ENCODE measurements around the gene CTNNA3. TPM values are rescaled to one million over a fixed set of nuclear protein-coding genes. Genes with fewer than 3 reads are reported as not detected.

CTNNA3 gene
- total RNA-seq, 3 donors from 2014 or later: not detected

GRCh38 chr10:66844176-66844942 is 851.6 kb downstream of the CTNNA3 start:
- no peak for DNase-seq
- Mint-ChIP-seq H3K27me3 (ENCODE audit: low read depth) (no peaks in the 10 kb centered on the region), H3K9me3 (peaks cover 4% of the 10 kb centered on the region), H3K36me3 (ENCODE audit: insufficient read depth) (no peaks in the 10 kb centered on the region), H3K4me1 (ENCODE audit: low read depth) (no peaks in the 10 kb centered on the region), H3K4me3 (no peak overlapping the region)
- ATAC-seq: no peak

- no peaks in the 10 kb centered on the region for H3K4me1 Mint-ChIP-seq (ENCODE audit: low read depth)
- peaks cover 4% of the 10 kb centered on the region for H3K9me3 Mint-ChIP-seq
- H3K4me3 Mint-ChIP-seq: no peak overlapping the region
- ATAC-seq (no peak), DNase-seq (no peak)
- H3K36me3 Mint-ChIP-seq (ENCODE audit: insufficient read depth): no peaks in the 10 kb centered on the region
- no peaks in the 10 kb centered on the region for H3K27me3 Mint-ChIP-seq (ENCODE audit: low read depth)
Measured at GRCh38 chr10:66843396-66843795, 852.6 kb downstream of the CTNNA3 start.

- ATAC-seq (no peak), DNase-seq (no peak)
- Mint-ChIP-seq H3K36me3 (ENCODE audit: insufficient read depth) (no peaks in the 10 kb centered on the region), H3K4me3 (no peak overlapping the region), H3K9me3 (peaks cover 4% of the 10 kb centered on the region), H3K4me1 (ENCODE audit: low read depth) (no peaks in the 10 kb centered on the region), H3K27me3 (ENCODE audit: low read depth) (no peaks in the 10 kb centered on the region)
Measured at GRCh38 chr10:66842867-66843266, 853.1 kb downstream of the CTNNA3 start.

- no peak for DNase-seq
Measured at GRCh38 chr10:66842371-66842770, 853.6 kb downstream of the CTNNA3 start.

GRCh38 chr10:66838656-66839055 is 857.3 kb downstream of the CTNNA3 start:
- Mint-ChIP-seq H3K4me1 (ENCODE audit: low read depth) (no peaks in the 10 kb centered on the region), H3K4me3 (no peak overlapping the region), H3K36me3 (ENCODE audit: insufficient read depth) (no peaks in the 10 kb centered on the region), H3K27me3 (ENCODE audit: low read depth) (no peaks in the 10 kb centered on the region), H3K9me3 (peaks cover 4% of the 10 kb centered on the region)
- no peak for ATAC-seq
- no peak for DNase-seq

More at GRCh38 chr10:66842371-66842770, 853.6 kb downstream of the CTNNA3 start:
- Mint-ChIP-seq H3K27me3 (ENCODE audit: low read depth) (no peaks in the 10 kb centered on the region), H3K9me3 (peaks cover 4% of the 10 kb centered on the region), H3K4me3 (no peak overlapping the region), H3K36me3 (ENCODE audit: insufficient read depth) (no peaks in the 10 kb centered on the region), H3K4me1 (ENCODE audit: low read depth) (no peaks in the 10 kb centered on the region)
- ATAC-seq: no peak

- Mint-ChIP-seq H3K36me3 (ENCODE audit: insufficient read depth) (no peaks in the 10 kb centered on the region), H3K4me3 (no peak overlapping the region), H3K27me3 (ENCODE audit: low read depth) (no peaks in the 10 kb centered on the region), H3K9me3 (peaks cover 4% of the 10 kb centered on the region), H3K4me1 (ENCODE audit: low read depth) (no peaks in the 10 kb centered on the region)
- ATAC-seq (no peak), DNase-seq (no peak)
Measured at GRCh38 chr10:66837990-66838389, 858.0 kb downstream of the CTNNA3 start.

- Mint-ChIP-seq H3K27me3 (ENCODE audit: low read depth) (no peaks in the 10 kb centered on the region), H3K4me3 (no peak overlapping the region), H3K4me1 (ENCODE audit: low read depth) (no peaks in the 10 kb centered on the region), H3K36me3 (ENCODE audit: insufficient read depth) (no peaks in the 10 kb centered on the region), H3K9me3 (peaks cover 4% of the 10 kb centered on the region)
- DNase-seq (no peak), ATAC-seq (no peak)
Measured at GRCh38 chr10:66837335-66837734, 858.7 kb downstream of the CTNNA3 start.

GRCh38 chr10:66836771-66837170 is 859.2 kb downstream of the CTNNA3 start:
- ATAC-seq (no peak), DNase-seq (no peak)
- Mint-ChIP-seq H3K9me3 (no peaks in the 10 kb centered on the region), H3K36me3 (ENCODE audit: insufficient read depth) (no peaks in the 10 kb centered on the region), H3K4me1 (ENCODE audit: low read depth) (no peaks in the 10 kb centered on the region), H3K27me3 (ENCODE audit: low read depth) (no peaks in the 10 kb centered on the region), H3K4me3 (no peak overlapping the region)

- H3K9me3 Mint-ChIP-seq: no peaks in the 10 kb centered on the region
- no peak for ATAC-seq
- H3K27me3 Mint-ChIP-seq (ENCODE audit: low read depth): no peaks in the 10 kb centered on the region
- no peak overlapping the region for H3K4me3 Mint-ChIP-seq
- H3K4me1 Mint-ChIP-seq (ENCODE audit: low read depth): no peaks in the 10 kb centered on the region
- DNase-seq: no peak
- no peaks in the 10 kb centered on the region for H3K36me3 Mint-ChIP-seq (ENCODE audit: insufficient read depth)
Measured at GRCh38 chr10:66836057-66836456, 859.9 kb downstream of the CTNNA3 start.

- Mint-ChIP-seq H3K27me3 (ENCODE audit: low read depth) (no peaks in the 10 kb centered on the region), H3K36me3 (ENCODE audit: insufficient read depth) (no peaks in the 10 kb centered on the region), H3K9me3 (no peaks in the 10 kb centered on the region), H3K4me1 (ENCODE audit: low read depth) (no peaks in the 10 kb centered on the region), H3K4me3 (no peak overlapping the region)
- DNase-seq (no peak), ATAC-seq (no peak)
Measured at GRCh38 chr10:66835400-66835799, 860.6 kb downstream of the CTNNA3 start.

- ATAC-seq (no peak), DNase-seq (no peak)
- no peaks in the 10 kb centered on the region for H3K4me1 Mint-ChIP-seq (ENCODE audit: low read depth)
- no peaks in the 10 kb centered on the region for H3K9me3 Mint-ChIP-seq
- H3K4me3 Mint-ChIP-seq: no peak overlapping the region
- H3K27me3 Mint-ChIP-seq (ENCODE audit: low read depth): no peaks in the 10 kb centered on the region
- H3K36me3 Mint-ChIP-seq (ENCODE audit: insufficient read depth): no peaks in the 10 kb centered on the region
Measured at GRCh38 chr10:66834802-66835201, 861.2 kb downstream of the CTNNA3 start.

- no peak overlapping the region for H3K4me3 Mint-ChIP-seq
- DNase-seq: no peak
- H3K36me3 Mint-ChIP-seq (ENCODE audit: insufficient read depth): no peaks in the 10 kb centered on the region
- H3K27me3 Mint-ChIP-seq (ENCODE audit: low read depth): no peaks in the 10 kb centered on the region
- H3K4me1 Mint-ChIP-seq (ENCODE audit: low read depth): no peaks in the 10 kb centered on the region
- no peak for ATAC-seq
- no peaks in the 10 kb centered on the region for H3K9me3 Mint-ChIP-seq
Measured at GRCh38 chr10:66833861-66834260, 862.1 kb downstream of the CTNNA3 start.

GRCh38 chr10:66832781-66833422 is 863.1 kb downstream of the CTNNA3 start:
- H3K27me3 Mint-ChIP-seq (ENCODE audit: low read depth): no peaks in the 10 kb centered on the region
- DNase-seq: no peak
- no peak for ATAC-seq
- no peaks in the 10 kb centered on the region for H3K4me1 Mint-ChIP-seq (ENCODE audit: low read depth)
- no peaks in the 10 kb centered on the region for H3K36me3 Mint-ChIP-seq (ENCODE audit: insufficient read depth)
- H3K4me3 Mint-ChIP-seq: no peak overlapping the region
- no peaks in the 10 kb centered on the region for H3K9me3 Mint-ChIP-seq

GRCh38 chr10:66828957-66829356 is 867.0 kb downstream of the CTNNA3 start:
- no peaks in the 10 kb centered on the region for H3K27me3 Mint-ChIP-seq (ENCODE audit: low read depth)
- ATAC-seq (no peak), DNase-seq (no peak)
- no peaks in the 10 kb centered on the region for H3K4me1 Mint-ChIP-seq (ENCODE audit: low read depth)
- no peak overlapping the region for H3K4me3 Mint-ChIP-seq
- H3K36me3 Mint-ChIP-seq (ENCODE audit: insufficient read depth): no peaks in the 10 kb centered on the region
- H3K9me3 Mint-ChIP-seq: no peaks in the 10 kb centered on the region

GRCh38 chr10:66827353-66827752 is 868.6 kb downstream of the CTNNA3 start:
- H3K36me3 Mint-ChIP-seq (ENCODE audit: insufficient read depth): no peaks in the 10 kb centered on the region
- DNase-seq (no peak), ATAC-seq (no peak)
- no peaks in the 10 kb centered on the region for H3K9me3 Mint-ChIP-seq
- H3K4me1 Mint-ChIP-seq (ENCODE audit: low read depth): no peaks in the 10 kb centered on the region
- H3K27me3 Mint-ChIP-seq (ENCODE audit: low read depth): no peaks in the 10 kb centered on the region
- H3K4me3 Mint-ChIP-seq: no peak overlapping the region

Measured in activated T-cell treated with anti-CD3 and anti-CD28 coated beads, Interleukin-2, amount 50 U/mL, for 4 hours (primary cell).